HG03039 (cell line): ENCODE measurements around the gene SCG3.
"Not testable (repeated sequence)": the region's sequence is repeated elsewhere in the genome, so short reads cannot be mapped to it uniquely, and the experiment has no call there.

ENCODE experiments used
- ATAC-seq: cut with Tn5 transposase; IDR thresholded peaks from one replicate; pipeline ENCODE4 v1.9.1; 2021; ENCODE audit warnings: mild to moderate bottlenecking, moderate library complexity; ENCODE audit not compliant: unreplicated experiment

The SCG3 gene

DNA sequence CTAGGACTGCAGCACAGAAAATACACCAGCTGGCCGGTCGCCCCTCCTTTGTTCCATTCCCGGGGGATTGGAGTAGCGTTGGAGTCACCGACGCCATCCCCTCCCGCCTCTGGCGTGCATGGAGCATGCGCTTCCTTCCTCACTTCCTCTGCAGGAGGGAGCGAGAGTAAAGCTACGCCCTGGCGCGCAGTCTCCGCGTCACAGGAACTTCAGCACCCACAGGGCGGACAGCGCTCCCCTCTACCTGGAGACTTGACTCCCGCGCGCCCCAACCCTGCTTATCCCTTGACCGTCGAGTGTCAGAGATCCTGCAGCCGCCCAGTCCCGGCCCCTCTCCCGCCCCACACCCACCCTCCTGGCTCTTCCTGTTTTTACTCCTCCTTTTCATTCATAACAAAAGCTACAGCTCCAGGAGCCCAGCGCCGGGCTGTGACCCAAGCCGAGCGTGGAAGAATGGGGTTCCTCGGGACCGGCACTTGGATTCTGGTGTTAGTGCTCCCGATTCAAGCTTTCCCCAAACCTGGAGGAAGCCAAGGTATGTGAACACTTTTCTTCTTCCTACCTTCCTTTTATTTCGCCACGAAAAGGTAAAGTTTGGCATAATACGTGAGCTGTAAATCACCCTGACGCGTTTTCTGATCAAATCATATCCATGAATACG, at the start of gene SCG3:
Gene SCG3, plus strand, starts transcription at position 201 of the 661 bp plus-strand sequence. Its CDS starts 253 bp downstream, at position 454.
- ATAC-seq, result no peak

DNA sequence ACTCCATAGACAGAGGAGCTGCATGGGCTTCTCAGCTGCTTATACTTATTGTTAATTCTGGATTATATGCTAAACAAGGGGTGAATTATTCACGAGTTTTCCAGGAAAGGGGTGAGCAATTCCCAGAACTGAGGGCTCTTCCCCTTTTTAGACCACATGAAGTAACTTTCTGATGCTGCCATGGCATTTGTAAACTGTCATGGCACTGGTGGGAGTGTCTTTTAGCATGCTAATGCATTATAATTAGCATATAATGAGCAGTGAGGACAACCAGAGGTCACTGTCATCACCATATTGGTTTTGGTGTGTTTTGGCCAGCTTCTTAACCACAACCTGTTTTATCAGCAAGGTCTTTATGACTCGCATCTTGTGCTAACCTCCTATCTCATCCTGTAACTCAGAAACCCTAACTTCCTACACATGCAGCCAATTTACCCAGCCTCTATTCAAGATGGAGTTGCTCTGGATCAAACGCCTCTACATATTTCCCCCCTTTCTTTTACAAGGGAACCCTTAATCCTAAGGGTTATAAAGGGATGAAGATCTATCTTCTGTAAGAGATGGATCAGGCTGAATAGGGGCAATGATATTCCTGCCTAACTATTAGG, 46.6 kb upstream of the SCG3 start:
- no peak for ATAC-seq

- no peak for ATAC-seq
Measured at GRCh38 chr15:51641490-51642130, 39.7 kb upstream of the SCG3 start.

DNA sequence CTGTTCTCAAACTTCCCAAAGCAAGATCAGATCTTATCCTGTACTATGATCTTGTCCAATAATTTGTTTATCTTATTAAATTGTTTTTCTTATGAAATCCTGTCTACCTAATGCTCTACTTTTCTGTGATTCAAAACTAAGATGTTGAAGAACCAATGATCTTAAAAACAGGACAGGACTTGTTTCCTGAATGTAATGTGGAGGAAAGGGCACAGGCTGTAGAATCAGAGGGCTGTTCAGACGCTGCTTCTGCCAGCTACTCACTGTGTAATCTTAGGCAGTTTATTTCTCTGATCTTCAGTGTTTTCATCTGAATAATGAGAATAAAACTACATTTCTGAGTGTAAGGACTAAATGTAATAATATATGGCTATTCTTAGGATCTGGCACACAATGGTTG, 38.6 kb upstream of the SCG3 start:
- ATAC-seq, result no peak

- no peak for ATAC-seq
Measured at GRCh38 chr15:51647128-51647562, 34.2 kb upstream of the SCG3 start.

- not testable (repeated sequence) for ATAC-seq
Measured at GRCh38 chr15:51648101-51648500, 33.2 kb upstream of the SCG3 start.

DNA sequence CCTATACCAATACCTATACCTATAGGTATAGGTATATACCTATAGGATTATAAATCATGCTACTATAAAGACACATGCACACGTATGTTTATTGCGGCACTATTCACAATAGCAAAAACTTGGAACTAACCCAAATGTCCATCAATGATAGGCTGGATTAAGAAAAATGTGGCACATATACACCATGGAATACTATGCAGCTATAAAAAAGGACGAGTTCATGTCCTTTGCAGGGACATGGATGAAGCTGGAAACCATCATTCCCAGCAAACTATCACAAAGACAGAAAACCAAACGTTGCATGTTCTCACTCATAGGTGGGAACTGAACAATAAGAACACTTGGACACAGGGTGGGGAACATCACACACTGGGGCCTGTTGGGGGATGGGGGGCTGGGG, 32.7 kb upstream of the SCG3 start:
- not testable (repeated sequence) for ATAC-seq

DNA sequence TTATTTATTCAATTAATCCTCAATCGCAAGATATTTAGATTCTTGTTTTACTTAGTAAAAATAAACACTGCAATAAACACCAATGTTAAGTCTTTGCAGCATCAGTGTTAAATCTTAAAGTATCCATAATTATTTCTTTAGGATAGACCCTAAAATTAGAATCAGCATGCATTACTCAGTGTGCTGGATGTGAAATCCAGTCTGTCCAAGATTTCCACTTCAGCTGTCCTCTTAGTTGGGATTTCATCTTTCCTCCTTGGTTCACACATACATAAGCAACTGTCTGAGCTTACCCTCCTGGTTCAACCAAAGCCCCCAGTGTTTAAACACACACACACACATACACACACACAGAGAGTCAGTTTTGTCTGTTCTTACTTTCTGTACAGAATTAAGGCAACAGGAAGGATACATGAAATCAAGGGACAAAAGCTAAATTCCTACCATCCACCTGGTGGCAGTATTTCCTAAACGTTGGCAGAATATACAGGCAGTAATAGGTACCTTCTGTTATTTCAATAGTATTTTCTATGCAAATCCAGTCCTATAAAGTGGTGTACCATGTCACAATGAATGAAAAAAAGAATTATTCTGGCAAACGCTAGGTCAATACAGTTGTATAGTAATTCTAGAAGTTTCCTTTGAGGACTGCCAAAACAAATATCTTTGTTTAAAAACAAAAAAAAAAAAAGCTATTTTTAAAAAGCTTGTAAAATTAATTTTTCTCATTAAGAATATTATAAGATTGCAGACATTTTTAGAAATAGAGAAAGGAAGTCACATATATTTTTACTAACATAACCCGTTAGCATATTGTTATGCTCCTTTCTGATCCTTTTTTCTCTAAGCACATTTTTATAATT, 31.4 kb upstream of the SCG3 start:
- no peak for ATAC-seq

DNA sequence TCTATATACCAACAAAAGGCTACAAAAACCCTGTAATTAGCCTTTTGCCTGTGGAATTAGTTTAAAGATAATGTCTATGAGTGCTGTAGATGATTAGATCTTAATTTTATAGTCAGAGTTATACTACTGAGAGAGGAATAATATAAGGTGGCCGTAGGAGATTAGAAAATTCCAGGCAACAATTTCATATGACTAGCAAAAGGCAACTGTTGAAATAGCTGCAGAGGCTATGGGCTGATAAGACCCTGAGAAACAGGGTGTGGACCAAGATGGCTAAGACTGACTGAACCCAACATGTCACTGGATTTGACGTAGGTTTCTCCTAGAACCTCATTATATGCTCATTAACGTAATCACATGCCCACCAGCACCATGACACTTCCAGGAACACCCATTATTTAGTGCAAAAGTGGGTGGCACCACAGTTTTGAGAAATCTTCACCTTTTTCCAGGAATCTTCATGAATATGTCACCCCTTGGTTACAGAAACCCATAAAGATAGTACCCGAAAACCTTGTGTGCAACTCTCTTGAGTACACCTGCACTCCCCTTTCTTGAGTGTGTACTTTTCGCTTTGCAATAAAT, 29.1 kb upstream of the SCG3 start:
- ATAC-seq, result no peak

DNA sequence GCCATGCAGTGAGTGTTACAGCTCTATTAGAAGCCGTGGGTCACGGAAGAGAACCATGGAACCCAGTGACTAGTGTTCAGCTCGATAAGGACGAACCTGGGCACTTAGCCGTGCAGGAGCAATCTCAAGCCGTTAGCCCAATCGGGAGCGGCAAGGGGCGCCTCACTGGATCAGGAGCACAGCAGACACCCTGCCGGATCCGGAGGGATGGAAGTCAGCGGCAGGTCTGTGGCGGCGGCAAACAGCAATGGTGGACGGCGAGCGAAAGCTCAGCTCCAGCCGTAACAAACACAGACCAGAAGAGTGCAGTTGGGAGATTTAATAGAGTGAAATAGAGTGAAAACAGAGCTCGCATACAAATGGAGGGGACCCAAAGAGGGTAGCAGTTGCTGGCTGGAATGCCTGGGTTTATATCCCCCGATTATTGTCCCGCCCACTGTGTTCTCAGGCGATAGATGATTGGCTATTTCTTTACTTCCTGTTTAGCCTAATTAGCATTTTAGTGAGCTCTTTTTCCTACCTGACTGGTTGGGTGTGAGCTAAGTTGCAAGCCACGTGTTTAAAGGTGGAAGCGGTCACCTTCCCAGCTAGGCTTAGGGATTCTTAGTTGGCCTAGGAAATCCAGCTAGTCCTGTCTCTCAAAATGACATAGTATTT, 25.8 kb upstream of the SCG3 start:
- ATAC-seq, result not testable (repeated sequence)

- no peak for ATAC-seq
Measured at GRCh38 chr15:51658664-51659063, 22.6 kb upstream of the SCG3 start.

GRCh38 chr15:51661072-51661471, 20.2 kb upstream of the SCG3 start:
- ATAC-seq, result no peak

- no peak for ATAC-seq
Measured at GRCh38 chr15:51667478-51667877, 13.8 kb upstream of the SCG3 start.

- ATAC-seq, result no peak
Measured at GRCh38 chr15:51668446-51668845, 12.9 kb upstream of the SCG3 start.

DNA sequence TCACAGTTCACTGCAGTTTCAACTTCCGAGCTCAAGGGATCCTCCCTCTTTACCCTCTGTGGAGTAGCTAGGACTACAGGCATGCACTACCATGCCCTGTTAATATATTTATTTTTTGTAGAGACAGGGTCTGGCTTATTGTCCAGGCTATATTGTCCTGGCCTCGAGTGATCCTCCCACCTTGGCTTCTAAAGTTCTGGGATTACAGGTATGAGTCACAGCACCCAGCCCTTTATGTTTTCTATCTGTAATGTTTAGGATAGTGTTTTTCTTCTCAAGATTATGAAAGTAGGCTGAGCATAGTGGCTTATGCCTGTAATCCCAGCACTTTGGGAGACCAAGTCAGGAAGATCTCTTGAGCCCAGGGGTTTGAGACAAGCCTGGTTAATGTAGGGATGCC, 11.9 kb upstream of the SCG3 start:
- ATAC-seq, result no peak

GRCh38 chr15:51672155-51672687, 9.1 kb upstream of the SCG3 start:
- no peak for ATAC-seq

- no peak for ATAC-seq
Measured at GRCh38 chr15:51672913-51673857, 8.1 kb upstream of the SCG3 start.

DNA sequence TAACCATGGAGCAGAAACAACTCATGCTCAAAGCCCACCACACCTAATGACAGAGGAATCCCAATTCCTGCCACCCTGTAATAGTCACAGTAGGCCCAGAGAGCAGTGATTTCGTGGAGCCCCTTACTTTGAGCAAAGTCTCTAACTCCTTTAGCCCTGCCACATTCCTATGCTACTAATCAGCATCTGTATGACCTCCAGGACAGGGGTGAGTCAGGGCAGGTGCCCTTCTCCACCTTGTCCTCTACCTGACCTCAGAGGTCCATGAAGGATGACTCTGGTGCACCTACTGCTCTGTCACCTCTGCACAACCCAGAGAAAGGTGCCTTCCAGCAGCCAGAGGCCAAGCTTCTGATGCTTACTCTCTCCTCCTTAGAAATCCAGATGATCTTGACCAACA, 6.1 kb upstream of the SCG3 start:
- no peak for ATAC-seq

GRCh38 chr15:51677021-51677420, 4.3 kb upstream of the SCG3 start:
- no peak for ATAC-seq
